D341Med (cell line): ENCODE data around the gene UGDH.
"Not testable (repeated sequence)": the region's sequence is repeated elsewhere in the genome, so short reads cannot be mapped to it uniquely, and the experiment has no call there.

ENCODE experiments used
- DNase-seq: peaks from one replicate; pipeline ENCODE4 v3.0.0; 2012; ENCODE audit warnings: low spot score

Gene UGDH

DNA sequence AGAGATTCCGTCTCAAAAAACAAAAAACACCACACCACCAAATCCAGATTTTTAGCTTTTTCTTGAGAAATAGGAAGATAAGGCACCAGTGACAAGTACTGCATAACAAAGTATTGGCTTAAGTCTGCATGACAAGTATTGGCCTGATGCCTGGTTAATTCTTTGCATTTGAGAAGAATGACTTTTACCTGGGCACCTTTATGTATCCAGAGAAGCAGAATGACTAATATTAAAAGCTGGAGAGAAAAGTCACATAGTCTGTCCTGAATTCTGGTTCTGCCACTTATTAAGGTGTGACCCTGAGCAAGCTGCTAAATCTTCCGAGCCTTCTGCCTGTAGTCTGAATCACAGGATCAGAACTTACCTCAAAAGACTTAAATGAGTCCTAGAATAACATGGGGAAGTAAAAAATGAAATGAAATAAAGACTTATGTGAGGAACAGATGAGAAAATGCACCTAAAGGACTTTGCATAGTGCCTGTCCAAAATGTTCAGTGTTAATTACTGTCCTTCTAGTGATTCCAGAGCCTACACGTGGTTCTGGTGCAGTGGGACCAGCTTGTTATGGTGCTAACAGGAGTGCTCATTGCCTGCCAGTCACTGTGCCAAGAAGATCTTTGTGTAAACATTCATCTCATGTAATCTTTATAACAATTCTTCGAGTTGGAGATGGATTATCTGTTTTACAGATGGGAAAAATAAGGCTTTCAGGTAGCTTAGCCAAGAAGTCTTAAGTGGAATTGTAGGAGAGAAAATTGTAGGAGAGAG is 31.6 kb downstream of the UGDH start:
- DNase-seq, result no peak

DNA sequence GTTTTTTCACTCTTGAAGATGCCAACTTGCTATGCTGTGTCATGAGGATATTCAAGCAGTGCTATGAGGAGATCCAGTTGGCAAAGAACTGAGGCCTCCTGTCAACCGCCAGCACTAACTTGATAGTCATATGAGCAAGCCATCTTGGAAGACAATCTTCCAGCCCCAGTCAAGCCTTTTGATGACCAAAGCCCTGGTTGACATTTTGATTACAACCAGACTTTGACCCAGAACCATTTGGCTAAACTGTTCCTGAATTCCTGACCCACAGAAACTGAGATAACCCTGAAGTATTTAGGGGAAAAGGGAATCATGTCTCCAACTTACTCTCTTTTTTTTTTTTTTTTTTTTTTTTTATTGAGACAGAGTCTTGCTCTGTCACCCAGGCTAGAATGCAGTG is 32.9 kb downstream of the UGDH start:
- DNase-seq, result no peak

DNA sequence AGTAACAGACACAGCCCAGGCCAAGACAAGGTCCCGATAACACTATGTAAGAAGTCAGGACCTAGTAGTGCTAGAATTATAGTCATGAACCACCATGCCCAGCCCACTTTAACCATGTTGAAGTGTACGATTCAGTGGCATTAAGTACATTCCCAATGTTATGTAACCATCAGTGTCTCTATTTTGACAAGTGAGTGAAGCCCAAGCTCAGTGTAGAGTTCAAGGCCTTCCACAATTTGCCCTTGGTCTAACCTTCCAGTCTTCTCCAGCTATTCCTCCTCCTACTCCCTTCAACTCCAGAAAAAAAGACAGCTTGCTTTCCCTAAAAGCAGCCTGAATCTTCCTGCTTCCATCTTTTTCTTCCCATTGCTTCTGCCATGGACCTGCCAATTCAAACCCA is 36.9 kb downstream of the UGDH start:
- DNase-seq, result no peak

DNA sequence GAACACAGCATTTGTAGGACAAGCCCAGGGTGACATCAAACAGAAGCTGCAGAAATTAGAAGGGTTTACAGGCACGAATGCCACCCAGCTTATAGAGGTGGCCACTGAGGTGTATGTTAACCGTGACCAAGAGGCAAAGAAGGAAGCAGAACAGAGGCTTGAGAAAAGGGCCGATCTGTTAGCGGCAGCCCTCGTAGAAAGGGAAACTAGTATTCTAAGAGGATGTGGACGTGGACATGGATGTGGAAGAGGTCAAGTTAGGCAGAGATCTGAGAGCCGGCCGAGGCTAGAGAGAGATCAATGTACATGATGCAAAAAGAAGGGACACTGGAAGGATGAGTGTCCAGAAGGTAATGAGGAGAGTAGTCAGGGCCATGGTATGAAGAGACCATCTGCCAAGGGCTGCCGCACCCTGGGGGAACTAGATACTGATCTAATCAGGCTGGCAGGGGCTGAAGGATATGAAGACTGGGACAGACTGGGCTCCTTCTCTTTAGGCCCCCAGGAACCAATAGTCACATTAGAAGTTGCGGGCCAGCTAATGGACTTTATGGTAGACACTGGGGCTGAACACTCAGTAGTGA is 40.9 kb downstream of the UGDH start:
- no peak for DNase-seq

DNA sequence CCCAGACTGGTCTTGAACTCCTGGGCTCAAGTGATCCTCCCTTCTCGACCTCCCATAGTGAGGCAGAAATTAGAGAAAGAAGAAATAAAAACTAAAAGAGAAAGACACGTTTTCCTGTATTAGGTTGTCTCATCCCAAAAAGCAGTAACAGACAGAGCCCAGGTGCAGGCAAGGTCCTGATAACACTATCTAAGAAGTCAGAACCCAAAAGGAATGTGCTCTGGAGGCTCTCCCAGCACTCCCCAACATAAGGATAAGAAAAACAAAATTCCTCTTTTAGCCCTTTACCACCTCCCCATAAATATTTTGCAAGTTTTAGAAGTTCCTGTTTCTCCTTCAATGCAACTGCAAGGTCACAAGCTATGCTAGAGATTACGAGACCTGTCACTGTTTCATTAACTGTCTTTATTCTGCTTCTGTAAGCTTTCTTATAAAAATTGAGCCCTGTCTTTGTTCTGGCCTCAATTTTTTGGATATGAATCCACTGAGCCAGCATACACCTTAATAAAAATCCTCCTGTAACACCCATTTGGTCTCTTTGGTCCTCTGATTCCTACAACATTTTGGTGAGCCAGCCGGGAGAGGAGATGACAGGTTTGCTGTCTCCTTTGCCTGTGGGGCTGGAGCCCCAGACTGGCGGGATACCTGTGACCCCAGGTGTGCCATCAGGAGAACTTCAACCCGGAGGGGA is 42.5 kb downstream of the UGDH start:
- DNase-seq, result no peak

DNA sequence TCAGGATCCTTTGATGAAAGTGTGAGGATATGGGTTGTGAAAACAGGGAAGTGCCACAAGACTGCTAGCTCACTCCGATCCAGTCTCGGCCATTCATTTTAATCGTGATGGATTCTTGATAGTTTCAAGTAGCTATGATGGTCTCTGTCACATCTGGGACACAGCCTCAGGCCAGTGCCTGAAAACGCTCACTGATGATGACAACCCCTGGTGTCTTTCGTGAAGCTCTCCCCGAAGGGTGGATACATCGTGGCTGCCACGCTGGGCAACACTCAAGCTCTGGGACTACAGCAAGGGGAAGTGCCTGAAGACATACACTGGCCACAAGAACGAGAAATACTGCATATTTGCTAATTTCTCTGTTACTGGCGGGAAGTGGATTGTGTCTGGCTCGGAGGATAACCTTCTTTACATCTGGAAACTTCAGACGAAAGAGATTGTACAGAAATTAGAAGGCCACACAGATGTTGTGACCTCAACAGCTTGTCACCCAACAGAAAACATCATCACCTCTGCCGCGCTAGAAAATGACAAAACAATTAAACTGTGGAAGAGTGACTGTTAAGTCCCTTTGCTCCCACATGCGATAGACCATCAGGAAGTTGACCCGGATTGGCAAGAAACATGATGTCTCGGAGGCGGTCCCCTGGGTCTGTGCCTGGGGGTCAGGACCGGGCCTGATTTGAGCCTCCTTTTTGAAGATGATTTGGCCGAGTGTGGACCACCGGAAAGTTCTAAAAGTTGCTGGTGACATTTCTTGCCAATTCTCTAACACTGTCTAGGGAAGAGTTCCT is 46.1 kb downstream of the UGDH start:
- DNase-seq, result no peak

DNA sequence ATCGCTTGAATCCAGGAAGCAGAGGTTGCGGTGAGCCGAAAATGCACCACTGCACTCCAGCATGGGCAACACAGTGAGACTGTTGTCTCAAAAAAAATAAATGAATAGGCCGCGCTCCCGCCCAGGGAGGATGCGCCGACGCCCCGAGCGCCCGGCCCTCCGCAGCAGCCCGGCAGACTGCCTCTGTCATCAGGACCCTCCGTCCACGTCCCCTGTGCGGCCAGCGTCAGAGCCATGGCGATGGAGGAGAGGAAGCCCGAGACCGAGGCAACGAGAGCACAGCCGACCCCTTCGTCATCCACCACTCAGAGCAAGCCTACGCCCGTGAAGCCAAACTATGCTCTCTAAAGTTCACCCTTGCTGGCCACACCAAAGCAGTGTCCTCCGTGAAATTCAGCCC is 47.0 kb downstream of the UGDH start:
- no peak for DNase-seq

DNA sequence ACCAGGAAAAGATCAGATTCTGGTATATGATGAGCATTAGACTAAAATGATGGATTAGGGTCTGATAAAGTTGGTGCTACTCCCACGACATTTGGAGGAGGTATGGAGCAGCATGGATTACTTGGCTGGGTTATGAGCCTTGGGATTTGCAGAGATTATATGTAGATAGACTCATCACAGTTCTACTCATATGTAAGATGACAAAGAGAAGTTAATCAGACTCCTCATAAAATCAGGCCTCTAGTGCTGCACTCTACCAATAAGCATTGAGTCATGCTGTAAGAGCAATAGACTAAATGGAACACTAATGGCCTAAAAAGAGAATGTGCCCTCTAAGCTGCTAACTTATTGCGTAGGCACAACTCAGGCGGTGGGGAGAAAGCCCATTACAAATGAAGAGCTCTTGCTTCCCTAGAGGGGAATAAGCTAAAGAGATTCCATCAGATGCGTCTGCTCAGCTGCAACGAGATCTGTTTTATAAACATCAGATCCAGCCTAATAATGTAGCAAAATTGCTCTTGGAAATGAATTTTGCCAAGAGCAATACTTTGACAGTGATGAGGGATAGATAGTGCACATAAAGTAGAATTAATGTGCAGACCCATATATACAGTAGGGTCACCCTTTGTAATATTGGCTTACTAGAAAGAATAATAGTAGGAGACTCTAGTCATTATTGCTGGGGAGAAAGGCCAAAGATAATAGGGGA is 50.9 kb downstream of the UGDH start:
- DNase-seq, result no peak

DNA sequence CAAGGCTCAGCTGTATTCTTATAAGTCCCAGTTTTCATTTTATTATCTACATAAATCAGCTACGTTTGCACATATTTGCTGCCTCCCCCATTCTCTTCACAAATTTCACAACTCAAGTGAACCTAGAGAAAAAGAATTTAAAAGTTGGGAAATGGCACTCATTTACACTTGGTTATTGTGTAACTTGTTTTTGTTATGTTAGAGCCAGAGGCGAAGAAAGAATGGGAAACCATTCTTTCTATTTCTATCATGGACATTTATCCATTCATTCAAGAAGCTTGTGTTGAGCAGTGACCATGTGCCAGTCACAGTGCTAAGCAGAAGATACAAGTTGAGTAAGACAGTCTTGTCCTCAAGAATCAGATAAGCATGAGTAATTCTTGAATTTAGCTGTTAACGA is 54.8 kb downstream of the UGDH start:
- no peak for DNase-seq

DNA sequence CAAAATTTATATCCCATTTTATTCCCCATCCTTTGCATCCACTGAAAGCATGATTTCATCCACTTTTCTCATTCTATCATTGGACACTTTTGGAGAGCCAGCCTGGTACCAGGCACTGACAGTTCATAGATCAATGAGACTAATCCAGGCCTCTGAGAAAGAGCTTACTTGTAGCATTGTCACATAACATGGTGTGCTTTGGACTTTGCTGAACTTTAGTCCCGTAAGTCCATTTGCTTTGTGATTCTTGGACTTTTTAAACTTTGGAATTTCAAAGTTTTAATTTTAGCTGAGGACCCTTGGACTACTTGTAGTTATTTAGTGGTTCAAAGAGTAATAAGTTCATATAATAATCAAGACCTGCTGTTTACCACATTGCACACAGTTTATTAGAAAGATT is 56.8 kb downstream of the UGDH start:
- DNase-seq, result no peak

DNA sequence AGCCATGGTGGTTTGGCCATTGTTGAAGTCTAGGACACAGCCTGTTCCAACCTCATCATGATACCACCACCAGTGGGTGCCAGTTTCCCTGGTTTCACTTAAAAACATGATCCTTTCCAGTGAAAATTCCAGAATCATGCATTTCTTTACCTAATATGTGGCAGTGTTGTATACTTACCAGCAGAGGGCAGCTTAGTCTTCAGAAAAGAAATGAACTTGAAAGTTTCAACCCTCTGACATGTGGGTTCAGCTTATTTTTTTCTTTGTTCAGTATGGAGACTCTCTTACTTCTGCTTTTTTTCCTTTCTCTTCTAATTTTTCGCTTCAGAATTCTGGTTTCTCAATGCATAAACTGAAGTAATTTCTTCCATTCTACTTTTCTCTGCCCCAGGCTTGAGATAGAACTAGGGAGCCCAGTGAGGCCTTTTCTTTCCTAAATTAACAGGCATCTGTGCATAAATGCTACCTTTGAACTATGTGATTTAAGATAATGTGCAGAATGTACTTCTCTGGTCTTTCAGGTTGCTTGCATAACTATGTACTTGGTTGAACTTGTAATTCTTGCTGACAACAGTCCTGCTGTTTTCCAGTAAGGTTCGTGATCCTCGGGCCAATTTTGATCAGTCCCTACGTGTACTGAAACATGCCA is 57.7 kb downstream of the UGDH start:
- DNase-seq, result peak; percentile 51

DNA sequence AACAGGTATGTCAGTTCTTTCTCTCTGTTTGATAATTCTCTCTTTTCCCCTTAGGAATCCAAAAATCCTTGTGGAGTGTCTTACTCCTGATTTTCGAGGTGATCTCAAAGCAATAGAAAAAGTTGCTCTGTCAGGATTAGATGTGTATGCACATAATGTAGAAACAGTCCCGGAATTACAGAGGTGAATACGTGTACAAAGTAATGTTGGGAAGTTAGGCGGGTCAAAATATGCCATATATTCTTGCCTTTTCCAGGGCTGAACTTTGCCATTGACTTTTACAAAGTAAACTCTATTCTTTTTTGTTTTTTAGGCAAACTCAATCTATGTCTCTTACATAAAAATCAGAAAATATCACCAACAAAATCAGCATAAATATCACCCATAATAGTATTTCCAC is 59.8 kb downstream of the UGDH start:
- DNase-seq, result no peak

DNA sequence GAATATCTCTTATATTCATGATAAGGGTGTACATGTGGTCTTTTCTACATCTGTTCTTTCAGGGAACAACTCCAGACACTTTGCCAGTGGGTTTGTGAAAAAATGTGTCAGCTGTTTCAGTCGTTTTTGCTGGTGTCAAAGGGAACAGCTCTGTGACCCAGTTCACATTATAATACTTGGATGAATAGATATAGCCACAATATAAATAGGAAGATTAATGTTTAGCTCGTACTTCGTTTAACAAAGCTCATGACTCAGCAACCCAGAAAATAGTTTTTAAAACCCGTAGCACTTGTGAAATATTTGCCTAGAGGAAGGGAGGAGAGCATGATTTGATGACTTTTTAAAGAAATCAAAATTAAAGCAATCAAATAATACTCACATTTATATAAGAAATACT is 60.5 kb downstream of the UGDH start:
- no peak for DNase-seq

DNA sequence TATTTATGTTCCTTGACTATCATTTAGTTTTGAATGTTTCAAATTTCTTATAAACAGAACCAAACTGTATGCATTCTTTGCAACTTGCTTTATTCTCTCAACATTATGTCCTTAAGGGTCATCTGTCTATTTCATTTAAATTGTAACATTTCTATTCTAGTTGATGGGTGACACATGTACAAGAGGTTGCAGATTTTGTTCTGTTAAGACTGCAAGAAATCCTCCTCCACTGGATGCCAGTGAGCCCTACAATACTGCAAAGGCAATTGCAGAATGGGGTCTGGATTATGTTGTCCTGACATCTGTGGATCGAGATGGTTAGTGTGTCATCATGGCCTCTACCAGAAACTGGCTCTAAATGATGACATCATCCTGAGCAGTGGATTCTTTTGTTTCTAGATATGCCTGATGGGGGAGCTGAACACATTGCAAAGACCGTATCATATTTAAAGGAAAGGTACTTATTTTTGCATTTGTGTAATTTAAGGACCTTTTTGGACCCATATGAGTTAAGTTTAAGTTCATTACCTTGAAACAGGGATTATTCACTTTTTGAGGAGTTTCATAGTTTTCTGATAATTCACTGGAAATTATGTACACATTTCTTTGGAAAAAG is 62.2 kb downstream of the UGDH start:
- DNase-seq, result peak; percentile 64

DNA sequence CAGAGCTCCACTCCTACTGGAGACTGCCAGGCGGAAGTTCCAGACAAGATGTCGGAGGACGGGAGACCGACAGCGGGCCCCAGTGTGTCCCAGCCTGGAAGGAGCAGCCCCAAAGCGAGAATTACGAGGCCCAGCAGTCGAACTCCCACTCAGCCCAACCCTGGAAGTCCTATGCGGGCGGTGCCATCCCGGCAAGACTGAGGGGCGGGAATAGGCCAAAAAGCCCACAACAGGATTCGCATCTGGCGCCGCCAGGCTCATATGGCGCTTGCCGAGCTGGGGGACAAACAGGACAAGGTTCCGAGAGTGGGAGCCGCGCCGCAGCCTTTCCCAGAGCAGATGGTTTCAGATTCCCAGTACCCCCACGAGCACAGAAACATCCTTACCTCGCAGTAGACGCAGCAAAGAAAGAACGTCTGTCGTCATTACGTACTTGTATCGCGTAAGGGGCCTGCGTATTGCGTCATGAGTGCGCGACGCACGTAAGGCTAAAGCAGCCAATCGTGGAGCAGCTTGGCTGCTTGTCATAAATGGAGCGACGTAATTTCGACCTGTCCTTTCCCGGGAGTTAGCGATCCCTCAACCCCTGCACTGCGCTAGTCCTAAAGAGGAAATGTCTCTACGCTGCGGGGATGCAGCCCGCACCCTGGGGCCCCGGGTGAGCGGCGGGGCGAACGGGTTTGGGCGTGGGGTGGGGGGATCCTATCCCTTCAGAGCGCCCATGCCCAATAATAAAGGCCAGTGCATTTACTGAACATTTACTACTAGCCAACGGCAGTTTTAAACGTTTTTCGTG is 68.5 kb downstream of the UGDH start, which contains the start of the genes LIAS and RPL9:
LIAS (plus strand) TSS at position 552 of the 796 bp plus-strand sequence; CDS start at position 614, 62 bp downstream.
RPL9 (minus strand) TSS at position 418 of the 796 bp plus-strand sequence. CDS start 483 bp downstream, outside the sequence.
- peak; percentile 93 for DNase-seq

DNA sequence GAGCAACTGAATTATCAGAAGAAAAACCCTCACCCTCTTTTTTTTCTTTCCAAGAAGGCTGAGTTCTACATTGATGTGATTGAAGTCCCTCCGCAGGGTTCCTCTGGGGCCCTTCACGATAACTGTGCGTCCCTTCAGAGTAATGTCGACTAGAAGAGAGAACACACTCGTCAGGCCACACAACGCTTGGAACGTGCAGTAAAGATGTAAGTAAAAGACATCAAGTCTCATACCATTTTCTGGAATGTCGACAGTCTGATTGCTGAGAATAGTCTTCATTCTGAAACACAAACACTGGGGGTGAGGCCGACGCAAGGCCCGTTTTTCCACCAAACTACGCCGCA is 69.1 kb downstream of the UGDH start:
- not testable (repeated sequence) for DNase-seq

DNA sequence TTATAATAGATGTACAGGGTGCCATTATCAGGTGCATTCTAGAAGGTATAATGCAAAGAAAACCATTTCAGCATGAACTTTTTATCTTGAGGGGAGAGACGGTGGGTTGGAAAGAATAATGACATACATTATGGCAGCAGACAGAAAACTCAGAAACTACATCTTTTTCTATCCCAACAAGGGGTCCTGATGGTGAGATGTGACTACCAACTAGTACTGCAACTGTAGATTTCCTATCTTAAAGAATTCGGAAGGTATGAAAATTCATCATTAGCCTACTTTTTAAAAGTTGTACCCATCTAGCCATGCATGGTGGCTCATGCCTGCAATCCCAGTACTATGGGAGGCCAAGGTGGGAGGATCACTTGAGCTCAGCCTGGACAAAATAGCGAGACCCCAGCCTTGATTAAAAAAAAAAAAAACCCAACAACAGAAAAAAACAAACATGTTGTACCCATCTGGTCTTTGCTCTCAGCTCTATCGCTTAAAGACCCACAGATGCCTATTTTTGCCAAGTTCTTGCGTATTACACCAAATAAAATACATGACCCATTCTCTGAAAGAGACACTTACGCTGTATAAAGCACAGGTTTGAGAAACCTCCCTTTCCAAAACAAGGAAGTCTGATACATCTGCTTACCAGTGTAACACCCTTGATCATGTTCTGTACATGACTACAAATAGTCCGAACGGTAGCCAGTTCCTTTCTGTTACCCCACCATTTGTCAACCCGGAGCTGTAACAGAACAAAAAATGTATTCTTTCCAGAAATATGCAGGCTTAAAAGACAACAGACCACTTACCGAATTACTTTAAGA is 70.1 kb downstream of the UGDH start:
- DNase-seq, result no peak

DNA sequence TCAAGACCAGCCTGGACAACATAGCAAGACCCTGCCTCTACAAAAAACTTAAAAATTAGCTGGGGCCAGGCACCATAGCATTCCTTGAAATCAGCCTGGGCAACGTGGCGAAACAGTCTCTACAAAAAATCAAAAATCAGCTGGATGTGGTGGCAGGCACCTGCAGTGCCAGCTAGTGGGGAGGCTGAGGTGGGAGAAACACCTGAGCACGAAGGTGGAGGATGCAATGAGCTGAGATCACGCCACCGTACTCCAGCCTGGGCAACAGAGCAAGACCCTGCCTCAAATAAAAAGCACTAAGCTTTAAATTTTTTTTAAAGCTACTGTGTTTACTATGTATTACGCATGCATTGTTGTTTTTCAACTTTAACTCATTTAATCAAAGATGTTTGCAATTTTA is 71.8 kb downstream of the UGDH start:
- DNase-seq, result no peak

DNA sequence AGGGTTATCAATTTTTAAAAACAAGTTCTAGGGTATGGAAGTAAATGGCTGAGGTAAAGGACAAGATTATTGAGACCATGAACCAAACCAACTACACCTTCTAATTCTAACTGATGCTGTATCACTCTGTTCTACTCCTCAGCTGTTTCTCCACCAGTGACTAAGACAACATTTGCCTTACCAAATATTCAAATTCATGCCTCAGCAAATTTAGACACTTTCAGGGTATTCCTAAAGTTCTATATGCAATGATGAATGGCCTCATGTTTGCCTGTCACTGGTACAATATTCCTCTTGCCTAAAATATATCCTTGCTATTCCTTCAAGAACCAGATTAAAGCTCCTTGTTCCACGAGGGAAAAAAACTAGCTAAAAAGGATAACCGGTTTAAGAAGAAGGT is 73.5 kb downstream of the UGDH start:
- DNase-seq, result no peak
